22Rv1 (cell line): ENCODE data around the gene PGLYRP2.

ENCODE experiments used
- CTCF ChIP-seq: fragments of 450-650 bp; IDR thresholded peaks from 2 replicates; pipeline ENCODE4 v1.5.1; 2017; ENCODE audit warnings: mild to moderate bottlenecking
- ZFX ChIP-seq: fragments of 450-650 bp; IDR thresholded peaks from 2 replicates; pipeline ENCODE4 v1.6.1; 2017; ENCODE audit warnings: antibody characterized with exemption, borderline replicate concordance

- TF ChIP-seq CTCF (no peak), ZFX (no peak)
These were observed 23.3 kb downstream of the PGLYRP2 start for GRCh38 chr19:15455996-15456395.
